ENCODE data around the gene OR1L8.

DNA sequence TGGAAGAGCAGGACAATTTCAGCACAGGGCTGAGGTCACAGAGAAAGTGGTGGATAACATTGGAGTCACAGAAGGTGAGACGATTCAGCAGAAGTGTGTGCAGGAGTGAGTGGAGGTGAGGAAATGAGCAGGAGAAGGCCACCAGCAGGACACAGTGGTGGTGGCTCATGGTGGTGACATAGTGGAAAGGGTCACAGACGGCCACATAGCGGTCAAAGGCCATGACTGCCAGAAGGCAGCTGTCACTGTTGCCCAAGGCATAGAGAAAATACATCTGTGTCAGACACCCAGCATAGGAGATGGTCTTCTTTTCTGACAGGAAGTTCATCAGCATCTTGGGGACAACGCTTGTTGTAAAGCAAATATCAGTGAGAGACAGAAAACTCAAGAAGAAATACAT is 15.3 kb downstream of the OR1L8 start:
- TF ChIP-seq, protein P1, sequence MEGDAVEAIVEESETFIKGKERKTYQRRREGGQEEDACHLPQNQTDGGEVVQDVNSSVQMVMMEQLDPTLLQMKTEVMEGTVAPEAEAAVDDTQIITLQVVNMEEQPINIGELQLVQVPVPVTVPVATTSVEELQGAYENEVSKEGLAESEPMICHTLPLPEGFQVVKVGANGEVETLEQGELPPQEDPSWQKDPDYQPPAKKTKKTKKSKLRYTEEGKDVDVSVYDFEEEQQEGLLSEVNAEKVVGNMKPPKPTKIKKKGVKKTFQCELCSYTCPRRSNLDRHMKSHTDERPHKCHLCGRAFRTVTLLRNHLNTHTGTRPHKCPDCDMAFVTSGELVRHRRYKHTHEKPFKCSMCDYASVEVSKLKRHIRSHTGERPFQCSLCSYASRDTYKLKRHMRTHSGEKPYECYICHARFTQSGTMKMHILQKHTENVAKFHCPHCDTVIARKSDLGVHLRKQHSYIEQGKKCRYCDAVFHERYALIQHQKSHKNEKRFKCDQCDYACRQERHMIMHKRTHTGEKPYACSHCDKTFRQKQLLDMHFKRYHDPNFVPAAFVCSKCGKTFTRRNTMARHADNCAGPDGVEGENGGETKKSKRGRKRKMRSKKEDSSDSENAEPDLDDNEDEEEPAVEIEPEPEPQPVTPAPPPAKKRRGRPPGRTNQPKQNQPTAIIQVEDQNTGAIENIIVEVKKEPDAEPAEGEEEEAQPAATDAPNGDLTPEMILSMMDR (IDR thresholded peaks at IDR 0.05) = no peak
- TF ChIP-seq POLR2A (IDR thresholded peaks at IDR 0.05) = no peak
